Natural killer cell (primary cell): ENCODE data around the gene NAALADL2. TPM values are rescaled to one million over a fixed set of nuclear protein-coding genes. Genes with fewer than 3 reads are reported as not detected.

Experiments
- ATAC-seq, 3 donors: fragments of 150-1000 bp in 2 of 3; fragments of 200-7000 bp in 1 of 3; cut with Tn5 transposase; 1 replicate in 1 of 3; 2 replicates in 2 of 3; pipeline ENCODE4 v1.10.0; 2021; ENCODE audit warnings: mild to moderate bottlenecking in 2 of 3, moderate library complexity in 2 of 3
- DNase-seq, 2 donors: peaks; one replicate each; pipeline versions ENCODE4 v3.0.0 to v3.0.0-alpha.2; 2013 to 2021; ENCODE audit warnings: mixed read lengths in 1 of 2
- H3K27ac ChIP-seq: one replicate; pipeline ENCODE4 v1.5.1; 2013; ENCODE audit warnings: mild to moderate bottlenecking, low read length
- H3K27me3 ChIP-seq: one replicate; pipeline ENCODE4 v1.6.1; 2013; ENCODE audit warnings: low read length; ENCODE audit not compliant: control insufficient read depth, insufficient read depth
- H3K36me3 ChIP-seq: one replicate; pipeline ENCODE4 v1.6.1; 2013; ENCODE audit warnings: low read length; ENCODE audit not compliant: control insufficient read depth, insufficient read depth
- H3K4me1 ChIP-seq: one replicate; pipeline ENCODE4 v1.6.1; 2013; ENCODE audit warnings: low read length; ENCODE audit not compliant: control insufficient read depth, insufficient read depth
- H3K4me3 ChIP-seq: one replicate; pipeline ENCODE4 v1.5.1; 2013; ENCODE audit warnings: low read length
- H3K9me3 ChIP-seq: one replicate; pipeline ENCODE4 v1.6.1; 2013; ENCODE audit warnings: low read length; ENCODE audit not compliant: control insufficient read depth, insufficient read depth
- H3K27ac Mint-ChIP-seq, 2 donors: one replicate each; pipeline ENCODE4 v1.8.0; 2022; ENCODE audit warnings: mild to moderate bottlenecking in 2 of 2, mixed read lengths in 2 of 2, moderate library complexity in 1 of 2
- H3K27me3 Mint-ChIP-seq, 2 donors: one replicate each; pipeline ENCODE4 v1.8.0; 2022; ENCODE audit warnings: low read depth in 2 of 2, mixed read lengths in 2 of 2
- H3K36me3 Mint-ChIP-seq: one replicate; pipeline ENCODE4 v1.8.0; 2022; ENCODE audit warnings: mixed read lengths
- H3K4me1 Mint-ChIP-seq, 2 donors: one replicate each; pipeline ENCODE4 v1.8.0; 2022; ENCODE audit warnings: mixed read lengths in 2 of 2
- H3K4me3 Mint-ChIP-seq: one replicate; pipeline ENCODE4 v1.8.0; 2022; ENCODE audit warnings: mild to moderate bottlenecking, moderate library complexity, mixed read lengths
- H3K9me3 Mint-ChIP-seq, 2 donors: one replicate each; pipeline ENCODE4 v1.8.0; 2022; ENCODE audit warnings: mixed read lengths in 2 of 2
- CTCF ChIP-seq: fragments of 200-600 bp; IDR thresholded peaks from one replicate; pipeline ENCODE4 v1.8.0; 2022; ENCODE audit warnings: antibody characterized with exemption
- WGBS: methylation state at CpG from one replicate; pipeline ENCODE4 v1.1.7; 2013; ENCODE audit warnings: missing lambda C conversion rate; ENCODE audit not compliant: insufficient coverage; 5-methylcytosine and 5-hydroxymethylcytosine counted together
- intact Hi-C: fragments of 100-400 bp; cut with micrococcal nuclease; formaldehyde crosslinking; loops from one replicate; pipeline ENCODE4 v1.14.2; 2022
- total RNA-seq, 4 donors: library from RNA; stranded (reverse); fragments of 120-200 nt in 1 of 4; gene quantifications; one replicate each; pipeline versions ENCODE4 v1.2.3 to v1.2.4, GENCODE V29; 2013 to 2022

The NAALADL2 gene
- total RNA-seq, 3 donors from 2014 or later (not counting 1 experiment from before 2014, with no cell fraction given) = not detected

GRCh38 chr3:175176556-175176955 lies 317.4 kb downstream of the NAALADL2 start:
- H3K9me3 Mint-ChIP-seq = peaks cover 5% of the 10 kb centered on the region in 2 donors
- H3K4me3 ChIP-seq = no peak overlapping the region
- no peaks in the 10 kb centered on the region for H3K27me3 ChIP-seq
- no peak overlapping the region for H3K4me3 Mint-ChIP-seq
- no peaks in the 10 kb centered on the region for H3K36me3 ChIP-seq
- intact Hi-C loops = no loop called here
- H3K4me1 ChIP-seq = no peaks in the 10 kb centered on the region
- 84% methylated on average over 3 of the region's 3 CpGs for WGBS
- no peak overlapping the region for H3K27ac ChIP-seq
- no peak for TF ChIP-seq CTCF
- DNase-seq = no peak
- no peaks in the 10 kb centered on the region for H3K36me3 Mint-ChIP-seq
- no peaks in the 10 kb centered on the region for H3K4me1 Mint-ChIP-seq
- H3K27me3 Mint-ChIP-seq = no peaks in the 10 kb centered on the region
- H3K9me3 ChIP-seq = no peaks in the 10 kb centered on the region
- ATAC-seq = no peak
- no peak overlapping the region for H3K27ac Mint-ChIP-seq

- Mint-ChIP-seq H3K9me3 (peaks cover 2 to 6% of the 10 kb centered on the region in 2 donors), H3K36me3 (no peaks in the 10 kb centered on the region), H3K27ac (no peak overlapping the region), H3K4me3 (no peak overlapping the region), H3K27me3 (no peaks in the 10 kb centered on the region), H3K4me1 (no peaks in the 10 kb centered on the region)
- WGBS = no CpG with 5 or more reads among the region's 1 CpG
- Histone ChIP-seq H3K4me3 (no peak overlapping the region), H3K27ac (no peak overlapping the region), H3K4me1 (no peaks in the 10 kb centered on the region), H3K36me3 (no peaks in the 10 kb centered on the region), H3K9me3 (no peaks in the 10 kb centered on the region), H3K27me3 (no peaks in the 10 kb centered on the region)
- TF ChIP-seq CTCF = no peak
- DNase-seq = no peak
- ATAC-seq = no peak
- intact Hi-C loops = no loop called here
Measured at GRCh38 chr3:175179055-175179454, 319.9 kb downstream of the NAALADL2 start.

- no peaks in the 10 kb centered on the region for H3K27me3 Mint-ChIP-seq
- no peaks in the 10 kb centered on the region for H3K36me3 Mint-ChIP-seq
- Histone ChIP-seq H3K4me1 (no peaks in the 10 kb centered on the region), H3K27ac (no peak overlapping the region), H3K36me3 (no peaks in the 10 kb centered on the region), H3K9me3 (peaks cover 9% of the 10 kb centered on the region), H3K27me3 (no peaks in the 10 kb centered on the region), H3K4me3 (no peak overlapping the region)
- H3K9me3 Mint-ChIP-seq = peaks cover 8 to 10% of the 10 kb centered on the region in 2 donors
- no peaks in the 10 kb centered on the region for H3K4me1 Mint-ChIP-seq
- TF ChIP-seq CTCF = no peak
- DNase-seq (no peak), ATAC-seq (no peak)
- WGBS = 86% methylated on average over 1 of the region's 3 CpGs
- H3K4me3 Mint-ChIP-seq = no peak overlapping the region
- no peak overlapping the region for H3K27ac Mint-ChIP-seq
- intact Hi-C loops = no loop called here
Measured at GRCh38 chr3:175184392-175184791, 325.3 kb downstream of the NAALADL2 start.

GRCh38 chr3:175185903-175186302 lies 326.8 kb downstream of the NAALADL2 start:
- Mint-ChIP-seq H3K36me3 (no peaks in the 10 kb centered on the region), H3K9me3 (peaks cover 12 to 13% of the 10 kb centered on the region in 2 donors)

More at GRCh38 chr3:175185903-175186302, 326.8 kb downstream of the NAALADL2 start:
- H3K27me3 ChIP-seq = no peaks in the 10 kb centered on the region
- ATAC-seq (no peak), DNase-seq (no peak)
- no peak overlapping the region for H3K4me3 Mint-ChIP-seq
- no peak overlapping the region for H3K27ac ChIP-seq
- WGBS = 83% methylated on average over 1 of the region's 1 CpG
- H3K4me1 Mint-ChIP-seq = no peaks in the 10 kb centered on the region
- no peak overlapping the region for H3K4me3 ChIP-seq
- no peaks in the 10 kb centered on the region for H3K4me1 ChIP-seq
- no peaks in the 10 kb centered on the region for H3K36me3 ChIP-seq
- peaks cover 9% of the 10 kb centered on the region for H3K9me3 ChIP-seq
- intact Hi-C loops = no loop called here
- no peaks in the 10 kb centered on the region for H3K27me3 Mint-ChIP-seq
- no peak overlapping the region for H3K27ac Mint-ChIP-seq
- no peak for TF ChIP-seq CTCF
